ENCODE results near the gene CAB39L.

DNA sequence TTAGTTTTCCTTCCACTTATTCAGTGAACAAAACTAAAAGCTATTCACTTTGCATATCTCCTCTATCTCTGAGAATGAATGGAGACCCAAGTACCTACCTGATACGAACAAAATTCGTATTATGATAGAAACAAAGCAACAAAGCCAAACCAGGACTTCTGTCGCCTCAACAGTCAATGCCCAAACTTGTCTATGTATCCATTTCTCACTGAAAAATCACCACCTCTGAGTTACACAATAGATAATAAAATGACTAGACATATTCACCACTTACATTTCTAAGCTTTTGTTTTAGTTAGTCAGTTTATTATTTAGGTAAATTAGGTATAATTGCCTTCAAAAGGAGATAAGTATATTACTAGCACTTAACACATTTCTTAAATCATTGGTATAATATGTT lies 67.7 kb downstream of the CAB39L start:
- TF ChIP-seq, protein P1, sequence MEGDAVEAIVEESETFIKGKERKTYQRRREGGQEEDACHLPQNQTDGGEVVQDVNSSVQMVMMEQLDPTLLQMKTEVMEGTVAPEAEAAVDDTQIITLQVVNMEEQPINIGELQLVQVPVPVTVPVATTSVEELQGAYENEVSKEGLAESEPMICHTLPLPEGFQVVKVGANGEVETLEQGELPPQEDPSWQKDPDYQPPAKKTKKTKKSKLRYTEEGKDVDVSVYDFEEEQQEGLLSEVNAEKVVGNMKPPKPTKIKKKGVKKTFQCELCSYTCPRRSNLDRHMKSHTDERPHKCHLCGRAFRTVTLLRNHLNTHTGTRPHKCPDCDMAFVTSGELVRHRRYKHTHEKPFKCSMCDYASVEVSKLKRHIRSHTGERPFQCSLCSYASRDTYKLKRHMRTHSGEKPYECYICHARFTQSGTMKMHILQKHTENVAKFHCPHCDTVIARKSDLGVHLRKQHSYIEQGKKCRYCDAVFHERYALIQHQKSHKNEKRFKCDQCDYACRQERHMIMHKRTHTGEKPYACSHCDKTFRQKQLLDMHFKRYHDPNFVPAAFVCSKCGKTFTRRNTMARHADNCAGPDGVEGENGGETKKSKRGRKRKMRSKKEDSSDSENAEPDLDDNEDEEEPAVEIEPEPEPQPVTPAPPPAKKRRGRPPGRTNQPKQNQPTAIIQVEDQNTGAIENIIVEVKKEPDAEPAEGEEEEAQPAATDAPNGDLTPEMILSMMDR (IDR thresholded peaks at IDR 0.05; ENCODE audit: low read depth, low read length), result no peak
- no peak for TF ChIP-seq EZH2phosphoT487 (IDR thresholded peaks at IDR 0.05; ENCODE audit: low read depth)

Data from OCI-LY3 (cell line).